Keratinocyte (primary cell): ENCODE measurements around the gene SMARCC1. TPM values are rescaled to one million over a fixed set of nuclear protein-coding genes. Genes with fewer than 3 reads are reported as not detected.

ENCODE experiments used
- DNase-seq: peaks from one replicate; pipeline ENCODE4 v3.0.0-alpha.2; 2011; ENCODE audit warnings: low read depth, missing footprints, low spot score
- FAIRE-seq: peaks from 2 replicates; lab custom pipeline; 2011; peaks lifted over from hg19 to GRCh38; lab: Jason Lieb, UNC
- H2AFZ ChIP-seq: 2 replicates; pipeline ENCODE4 v1.6.0; 2012; ENCODE audit warnings: low read length, control low read depth, inconsistent platforms; ENCODE audit not compliant: control insufficient read depth
- H3K27ac ChIP-seq: 2 replicates; pipeline ENCODE4 v1.5.1; 2011; ENCODE audit warnings: low read length; ENCODE audit not compliant: control insufficient read depth, insufficient read depth
- H3K27me3 ChIP-seq: 3 replicates; pipeline ENCODE4 v1.6.0; 2011; ENCODE audit warnings: low read length; ENCODE audit not compliant: control insufficient read depth, insufficient read depth; ENCODE audit errors: extremely low read depth
- H3K36me3 ChIP-seq, 2 experiments: 2 replicates in 1 of 2; 3 replicates in 1 of 2; pipeline ENCODE4 v1.5.1; 2011; ENCODE audit warnings: low read length in 2 of 2, mild to moderate bottlenecking in 1 of 2; ENCODE audit not compliant: control insufficient read depth in 2 of 2, insufficient read depth in 2 of 2; ENCODE audit errors: extremely low read depth in 1 of 2
- H3K4me1 ChIP-seq: 3 replicates; pipeline ENCODE4 v1.5.1; 2011; ENCODE audit warnings: low read length; ENCODE audit not compliant: control insufficient read depth, insufficient read depth; ENCODE audit errors: extremely low read depth
- H3K4me2 ChIP-seq: 3 replicates; pipeline ENCODE4 v1.6.0; 2011; ENCODE audit warnings: low read depth, low read length; ENCODE audit not compliant: control insufficient read depth, insufficient read depth; ENCODE audit errors: extremely low read depth
- H3K4me3 ChIP-seq, 3 experiments: fragments of 200-600 bp in 1 of 3; sonication (generic) in 1 of 3; 2 replicates in 2 of 3; 3 replicates in 1 of 3; pipeline ENCODE4 v1.5.1; 2011 to 2016; ENCODE audit warnings: low read length in 3 of 3, mild to moderate bottlenecking in 3 of 3, control low read depth in 2 of 3, inconsistent platforms in 1 of 3, low read depth in 1 of 3, mixed read lengths in 1 of 3, mixed run types in 1 of 3, moderate library complexity in 1 of 3; ENCODE audit not compliant: control insufficient read depth in 2 of 3, insufficient read depth in 2 of 3; ENCODE audit errors: extremely low read depth in 1 of 3
- H3K79me2 ChIP-seq: 2 replicates; pipeline ENCODE4 v1.6.0; 2012; ENCODE audit warnings: low read length; ENCODE audit not compliant: control insufficient read depth, insufficient read depth
- H3K9ac ChIP-seq: 3 replicates; pipeline ENCODE4 v1.6.0; 2011; ENCODE audit warnings: low read length; ENCODE audit not compliant: control insufficient read depth, insufficient read depth; ENCODE audit errors: extremely low read depth
- H3K9me1 ChIP-seq: 3 replicates; pipeline ENCODE4 v1.6.0; 2011; ENCODE audit warnings: low read length; ENCODE audit not compliant: control insufficient read depth, insufficient read depth; ENCODE audit errors: extremely low read depth
- H3K9me3 ChIP-seq: 2 replicates; pipeline ENCODE4 v1.5.1; 2012; ENCODE audit warnings: low read depth, low read length; ENCODE audit not compliant: control insufficient read depth
- H4K20me1 ChIP-seq: 3 replicates; pipeline ENCODE4 v1.6.0; 2011; ENCODE audit warnings: low read length; ENCODE audit not compliant: control insufficient read depth, insufficient read depth; ENCODE audit errors: extremely low read depth
- CTCF ChIP-seq, 3 experiments: IDR thresholded peaks in 1 of 3; conservative IDR thresholded peaks in 1 of 3; optimal IDR thresholded peaks in 1 of 3; 2 replicates in 2 of 3; 3 replicates in 1 of 3; pipeline versions ENCODE3 to v1.5.1; 2011; ENCODE audit warnings: low read length in 3 of 3, mild to moderate bottlenecking in 3 of 3, moderate library complexity in 2 of 3, control low read depth in 1 of 3, inconsistent platforms in 1 of 3; ENCODE audit not compliant: insufficient read depth in 2 of 3; ENCODE audit errors: extremely low read depth in 1 of 3
- EZH2 ChIP-seq: IDR thresholded peaks from one replicate; pipeline ENCODE4 v1.6.1; 2012; ENCODE audit warnings: inconsistent platforms, mild to moderate bottlenecking, low read length, moderate library complexity
- dilution Hi-C: fragments of 300-500 bp; cut with MboI; formaldehyde crosslinking; loops from one replicate; pipeline ENCODE4 v1.7.0; 2020; ENCODE audit warnings: low sequenced_read_pairs; ENCODE audit not compliant: extremely low pct_ligation_motif_present
- polyA plus RNA-seq, 5 experiments: library from polyadenylated mRNA; depleted of rRNA in 3 of 5; stranded (reverse) in 3 of 5; stranded (forward) in 1 of 5; unstranded in 1 of 5; fragments of >200 nt; gene quantifications; 1 replicate in 1 of 5; 2 replicates in 3 of 5; 3 replicates in 1 of 5; pipeline versions ENCODE4 v1.2.1 to v1.2.3, GENCODE V29; 2011 to 2012; ENCODE audit warnings: missing spikeins in 2 of 5, low read depth in 1 of 5, low replicate concordance in 1 of 5

Gene SMARCC1
- polyA plus RNA-seq, 1 donor (not counting 4 experiments of a cell fraction or from before 2014, with no cell fraction given) = 39.7 TPM

DNA sequence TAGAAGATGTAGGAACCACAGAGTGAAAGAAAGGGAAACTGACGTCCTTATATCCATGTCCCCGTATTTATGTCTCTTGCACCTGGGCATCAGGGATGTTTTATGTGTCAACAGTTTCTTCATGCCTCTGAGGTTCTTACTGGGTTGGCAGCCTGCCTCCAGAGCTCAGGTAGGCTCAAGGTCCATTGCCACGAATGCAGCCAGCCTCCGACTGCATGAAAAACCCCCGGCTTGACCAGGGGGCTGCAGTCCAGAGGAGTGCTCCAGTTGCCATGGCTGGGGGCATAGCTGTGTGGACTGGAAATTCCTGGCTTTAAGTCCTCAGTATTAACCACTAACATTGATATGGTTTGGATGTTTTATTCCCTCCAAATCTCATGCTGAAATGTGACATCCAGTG is 200.3 kb downstream of the SMARCC1 start:
- Histone ChIP-seq H3K4me2 (no peak overlapping the region), H3K27me3 (peaks cover 25% of the 10 kb centered on the region), H3K79me2 (no peaks in the 10 kb centered on the region), H4K20me1 (no peaks in the 10 kb centered on the region), H2AFZ (no peak overlapping the region), H3K9me3 (no peaks in the 10 kb centered on the region), H3K4me1 (peaks cover 3% of the 10 kb centered on the region), H3K9ac (no peak overlapping the region), H3K27ac (no peak overlapping the region), H3K36me3 (peaks cover 3 to 4% of the 10 kb centered on the region in 2 experiments), H3K4me3 (no peak overlapping the region), H3K9me1 (no peaks in the 10 kb centered on the region)
- TF ChIP-seq EZH2 (no peak), CTCF (optimal IDR thresholded peaks at IDR 0.05 in 1 of 3, IDR thresholded peaks at IDR 0.05 in 1 of 3, conservative IDR thresholded peaks at IDR 0.05 in 1 of 3; ENCODE audit: extremely low read depth in 1 of 3, insufficient read depth in 2 of 3, low read length in 3 of 3) (no peak)
- dilution Hi-C loops = no loop called here
- DNase-seq (no peak), FAIRE-seq (no peak)

DNA sequence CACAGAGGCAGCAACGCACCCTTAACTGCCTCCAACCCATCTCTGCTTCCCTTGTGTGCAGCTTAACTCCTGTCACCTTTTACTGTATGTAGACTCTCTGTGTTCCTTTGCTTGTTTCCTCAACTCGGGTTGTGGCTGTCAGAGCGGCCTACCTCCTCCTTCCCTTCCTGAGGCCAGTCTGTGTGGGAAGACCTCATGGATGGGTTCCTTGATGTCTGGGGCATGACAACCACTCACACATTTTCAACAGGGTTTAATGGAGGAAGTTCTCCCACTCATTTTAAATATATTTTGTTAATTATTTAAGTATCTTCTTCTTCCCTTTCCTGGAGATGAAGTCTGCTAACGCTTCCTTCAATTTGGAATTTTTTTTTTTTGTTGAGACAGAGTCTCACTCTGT is 201.2 kb downstream of the SMARCC1 start:
- Histone ChIP-seq H3K27me3 (peaks cover 25% of the 10 kb centered on the region), H2AFZ (no peak overlapping the region), H3K9ac (no peak overlapping the region), H3K4me1 (peaks cover 3% of the 10 kb centered on the region), H3K4me2 (no peak overlapping the region), H3K9me1 (no peaks in the 10 kb centered on the region), H3K27ac (no peak overlapping the region), H3K79me2 (no peaks in the 10 kb centered on the region), H3K4me3 (no peak overlapping the region), H4K20me1 (no peaks in the 10 kb centered on the region), H3K9me3 (no peaks in the 10 kb centered on the region), H3K36me3 (peaks cover 1 to 2% of the 10 kb centered on the region in 2 experiments)
- TF ChIP-seq CTCF (optimal IDR thresholded peaks at IDR 0.05 in 1 of 3, IDR thresholded peaks at IDR 0.05 in 1 of 3, conservative IDR thresholded peaks at IDR 0.05 in 1 of 3; ENCODE audit: extremely low read depth in 1 of 3, insufficient read depth in 2 of 3, low read length in 3 of 3) = no peak
- no peak for TF ChIP-seq EZH2
- dilution Hi-C loops = no loop called here
- FAIRE-seq (no peak), DNase-seq (no peak)
